ENCODE data around the gene HOATZ. TPM values are rescaled to one million over a fixed set of nuclear protein-coding genes. Genes with fewer than 3 reads are reported as not detected.

HOATZ gene
- total and polyA plus RNA-seq, 3 experiments from 2014 or later = not detected

GRCh38 chr11:111477898-111478297, 36.7 kb upstream of the HOATZ start:
- H3K9me3 ChIP-seq (ENCODE audit: low read length) = no peaks in the 10 kb centered on the region
- H3K4me1 ChIP-seq (ENCODE audit: insufficient read depth, low read length) = no peaks in the 10 kb centered on the region
- no peak for DNase-seq
- H3K9me3 Mint-ChIP-seq = peaks cover 8 to 24% (median 13%) of the 10 kb centered on the region in 5 donors
- H3K4me3 Mint-ChIP-seq = no peak overlapping the region
- no peaks in the 10 kb centered on the region for H3K27me3 ChIP-seq (ENCODE audit: insufficient read depth, low read length, poor library complexity, severe bottlenecking)
- peaks cover 0 to 5% (median 2%) of the 10 kb centered on the region in 3 donors for H3K36me3 Mint-ChIP-seq
- H3K27me3 Mint-ChIP-seq = peaks cover 11 to 56% of the 10 kb centered on the region in 2 donors
- ChIA-PET CTCF (no interaction called here), POLR2A (no interaction called here)
- no peaks in the 10 kb centered on the region for H3K4me1 Mint-ChIP-seq
- no peaks in the 10 kb centered on the region for H3K36me3 ChIP-seq (ENCODE audit: insufficient read depth, low read length)
- no peak overlapping the region for H3K4me3 ChIP-seq (ENCODE audit: low read length)
- no peak overlapping the region for H3K27ac Mint-ChIP-seq
- H3K27ac ChIP-seq (ENCODE audit: low read depth, low read length) = no peak overlapping the region

GRCh38 chr11:111479666-111480065, 34.9 kb upstream of the HOATZ start:
- ChIA-PET CTCF (no interaction called here), POLR2A (no interaction called here)
- Histone ChIP-seq H3K36me3 (ENCODE audit: insufficient read depth, low read length) (no peaks in the 10 kb centered on the region), H3K4me1 (ENCODE audit: insufficient read depth, low read length) (no peaks in the 10 kb centered on the region), H3K9me3 (ENCODE audit: low read length) (no peaks in the 10 kb centered on the region), H3K27ac (ENCODE audit: low read depth, low read length) (no peak overlapping the region), H3K27me3 (ENCODE audit: insufficient read depth, low read length, poor library complexity, severe bottlenecking) (no peaks in the 10 kb centered on the region), H3K4me3 (ENCODE audit: low read length) (no peak overlapping the region)
- no peak overlapping the region for H3K27ac Mint-ChIP-seq
- peaks cover 0 to 17% (median 2%) of the 10 kb centered on the region in 3 donors for H3K36me3 Mint-ChIP-seq
- H3K9me3 Mint-ChIP-seq = peaks cover 22 to 41% (median 29%) of the 10 kb centered on the region in 5 donors
- H3K27me3 Mint-ChIP-seq = peaks cover 14 to 71% of the 10 kb centered on the region in 2 donors
- no peaks in the 10 kb centered on the region for H3K4me1 Mint-ChIP-seq
- H3K4me3 Mint-ChIP-seq = no peak overlapping the region
- no peak for DNase-seq

DNA sequence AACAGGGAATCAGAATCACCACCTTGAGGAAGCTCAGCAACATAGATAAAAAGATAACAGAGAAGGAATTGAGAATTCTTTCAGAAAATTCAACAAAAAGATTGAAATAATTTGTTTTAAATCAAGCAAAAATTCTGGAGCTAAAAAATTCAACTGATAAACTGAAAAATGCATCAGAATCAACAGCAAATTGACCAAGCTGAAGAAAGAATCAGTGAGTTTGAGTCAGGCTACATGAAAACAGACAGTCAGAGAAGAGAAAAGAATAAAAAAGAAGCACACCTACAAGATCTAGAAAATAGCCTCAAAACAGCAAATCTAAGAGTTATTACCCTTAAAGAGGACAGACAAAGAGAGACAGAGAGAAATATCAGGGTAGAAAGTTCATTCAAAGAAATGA, 31.1 kb upstream of the HOATZ start:
- H3K27ac ChIP-seq (ENCODE audit: low read depth, low read length) = no peak overlapping the region
- Mint-ChIP-seq H3K27ac (no peak overlapping the region), H3K4me3 (no peak overlapping the region), H3K27me3 (peaks cover 21 to 67% of the 10 kb centered on the region in 2 donors), H3K4me1 (no peaks in the 10 kb centered on the region), H3K9me3 (peaks cover 30 to 49% (median 41%) of the 10 kb centered on the region in 5 donors), H3K36me3 (peaks cover 0 to 23% (median 0%) of the 10 kb centered on the region in 3 donors)
- no peak for DNase-seq
- H3K27me3 ChIP-seq (ENCODE audit: insufficient read depth, low read length, poor library complexity, severe bottlenecking) = no peaks in the 10 kb centered on the region
- H3K9me3 ChIP-seq (ENCODE audit: low read length) = no peaks in the 10 kb centered on the region
- no peaks in the 10 kb centered on the region for H3K36me3 ChIP-seq (ENCODE audit: insufficient read depth, low read length)
- ChIA-PET POLR2A (no interaction called here), CTCF (no interaction called here)
- H3K4me3 ChIP-seq (ENCODE audit: low read length) = no peak overlapping the region
- H3K4me1 ChIP-seq (ENCODE audit: insufficient read depth, low read length) = no peaks in the 10 kb centered on the region

DNA sequence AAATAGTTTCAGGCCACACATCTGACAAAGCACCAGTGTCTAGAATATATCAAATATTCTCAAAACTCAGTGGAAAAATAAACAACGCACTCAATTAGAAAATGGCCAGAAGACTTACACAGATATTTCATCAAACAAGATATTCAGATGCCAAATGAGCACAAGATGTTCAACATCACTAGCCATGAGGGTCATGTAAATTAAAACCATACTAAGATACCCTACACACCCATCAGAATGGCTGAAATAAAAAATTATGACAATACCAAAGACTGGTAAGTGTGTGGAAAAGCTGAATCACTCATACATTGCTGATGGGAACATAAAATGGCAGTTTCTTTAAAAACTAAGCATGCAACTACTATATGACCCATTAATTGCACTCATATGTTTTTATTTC, 24.1 kb upstream of the HOATZ start:
- POLR2A ChIA-PET = no interaction called here
- Mint-ChIP-seq H3K27ac (no peak overlapping the region), H3K27me3 (peaks cover 21 to 53% of the 10 kb centered on the region in 2 donors), H3K4me3 (no peak overlapping the region), H3K36me3 (peaks cover 0 to 7% (median 0%) of the 10 kb centered on the region in 3 donors), H3K9me3 (peaks cover 4 to 14% (median 5%) of the 10 kb centered on the region in 5 donors), H3K4me1 (no peaks in the 10 kb centered on the region)
- no peaks in the 10 kb centered on the region for H3K36me3 ChIP-seq (ENCODE audit: insufficient read depth, low read length)
- CTCF ChIA-PET = no interaction called here
- no peaks in the 10 kb centered on the region for H3K27me3 ChIP-seq (ENCODE audit: insufficient read depth, low read length, poor library complexity, severe bottlenecking)
- no peaks in the 10 kb centered on the region for H3K9me3 ChIP-seq (ENCODE audit: low read length)
- no peaks in the 10 kb centered on the region for H3K4me1 ChIP-seq (ENCODE audit: insufficient read depth, low read length)
- H3K4me3 ChIP-seq (ENCODE audit: low read length) = no peak overlapping the region
- no peak overlapping the region for H3K27ac ChIP-seq (ENCODE audit: low read depth, low read length)
- no peak for DNase-seq

DNA sequence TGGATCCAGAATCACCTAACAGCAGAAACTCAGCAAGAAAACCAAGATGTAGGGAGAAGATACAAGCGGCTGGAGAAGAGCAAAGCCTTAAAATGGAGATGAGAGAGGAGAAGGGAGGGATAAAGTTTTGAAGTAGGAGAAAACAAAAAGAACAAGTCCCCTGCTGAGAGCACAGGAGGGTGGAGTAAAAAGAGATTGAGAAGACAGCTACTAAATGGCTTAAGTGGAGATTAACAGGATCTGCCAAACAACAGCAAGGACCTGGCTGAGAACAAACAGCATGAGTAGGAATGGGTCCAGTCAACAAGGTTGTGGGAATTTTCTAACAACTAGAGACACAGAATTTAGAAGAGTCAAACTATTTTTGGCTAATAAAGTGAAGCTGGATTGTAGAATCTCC, 20.5 kb upstream of the HOATZ start:
- DNase-seq = no peak
- Mint-ChIP-seq H3K4me3 (no peak overlapping the region), H3K27me3 (peaks cover 10 to 45% of the 10 kb centered on the region in 2 donors), H3K36me3 (no peaks in the 10 kb centered on the region), H3K4me1 (no peaks in the 10 kb centered on the region), H3K9me3 (peaks cover 0 to 2% (median 0%) of the 10 kb centered on the region in 5 donors), H3K27ac (no peak overlapping the region)
- POLR2A ChIA-PET = no interaction called here
- no peak overlapping the region for H3K4me3 ChIP-seq (ENCODE audit: low read length)
- H3K9me3 ChIP-seq (ENCODE audit: low read length) = no peaks in the 10 kb centered on the region
- H3K27ac ChIP-seq (ENCODE audit: low read depth, low read length) = no peak overlapping the region
- no peaks in the 10 kb centered on the region for H3K4me1 ChIP-seq (ENCODE audit: insufficient read depth, low read length)
- no peaks in the 10 kb centered on the region for H3K27me3 ChIP-seq (ENCODE audit: insufficient read depth, low read length, poor library complexity, severe bottlenecking)
- H3K36me3 ChIP-seq (ENCODE audit: insufficient read depth, low read length) = no peaks in the 10 kb centered on the region
- CTCF ChIA-PET = no interaction called here

- Histone ChIP-seq H3K4me1 (ENCODE audit: insufficient read depth, low read length) (no peaks in the 10 kb centered on the region), H3K36me3 (ENCODE audit: insufficient read depth, low read length) (no peaks in the 10 kb centered on the region), H3K27me3 (ENCODE audit: insufficient read depth, low read length, poor library complexity, severe bottlenecking) (no peaks in the 10 kb centered on the region), H3K9me3 (ENCODE audit: low read length) (no peaks in the 10 kb centered on the region), H3K27ac (ENCODE audit: low read depth, low read length) (no peak overlapping the region), H3K4me3 (ENCODE audit: low read length) (no peak overlapping the region)
- ChIA-PET POLR2A (no interaction called here), CTCF (no interaction called here)
- DNase-seq = no peak
- no peak overlapping the region for H3K4me3 Mint-ChIP-seq
- H3K36me3 Mint-ChIP-seq = no peaks in the 10 kb centered on the region
- H3K4me1 Mint-ChIP-seq = no peaks in the 10 kb centered on the region
- no peaks in the 10 kb centered on the region for H3K9me3 Mint-ChIP-seq
- H3K27me3 Mint-ChIP-seq = peaks cover 11 to 52% of the 10 kb centered on the region in 2 donors
- H3K27ac Mint-ChIP-seq = no peak overlapping the region
These were observed 15.1 kb upstream of the HOATZ start for GRCh38 chr11:111499483-111499882.

- H3K27me3 ChIP-seq (ENCODE audit: insufficient read depth, low read length, poor library complexity, severe bottlenecking) = no peaks in the 10 kb centered on the region
- H3K27ac ChIP-seq (ENCODE audit: low read depth, low read length) = no peak overlapping the region
- no peak for DNase-seq
- no peaks in the 10 kb centered on the region for H3K4me1 Mint-ChIP-seq
- no peaks in the 10 kb centered on the region for H3K36me3 ChIP-seq (ENCODE audit: insufficient read depth, low read length)
- CTCF ChIA-PET = no interaction called here
- H3K4me1 ChIP-seq (ENCODE audit: insufficient read depth, low read length) = no peaks in the 10 kb centered on the region
- POLR2A ChIA-PET = no interaction called here
- no peaks in the 10 kb centered on the region for H3K9me3 ChIP-seq (ENCODE audit: low read length)
- no peak overlapping the region for H3K4me3 ChIP-seq (ENCODE audit: low read length)
- H3K27me3 Mint-ChIP-seq = peaks cover 7 to 55% of the 10 kb centered on the region in 2 donors
- no peaks in the 10 kb centered on the region for H3K36me3 Mint-ChIP-seq
- no peak overlapping the region for H3K27ac Mint-ChIP-seq
- H3K9me3 Mint-ChIP-seq = no peaks in the 10 kb centered on the region
- H3K4me3 Mint-ChIP-seq = no peak overlapping the region
These were observed 14.1 kb upstream of the HOATZ start for GRCh38 chr11:111500481-111500880.

DNA sequence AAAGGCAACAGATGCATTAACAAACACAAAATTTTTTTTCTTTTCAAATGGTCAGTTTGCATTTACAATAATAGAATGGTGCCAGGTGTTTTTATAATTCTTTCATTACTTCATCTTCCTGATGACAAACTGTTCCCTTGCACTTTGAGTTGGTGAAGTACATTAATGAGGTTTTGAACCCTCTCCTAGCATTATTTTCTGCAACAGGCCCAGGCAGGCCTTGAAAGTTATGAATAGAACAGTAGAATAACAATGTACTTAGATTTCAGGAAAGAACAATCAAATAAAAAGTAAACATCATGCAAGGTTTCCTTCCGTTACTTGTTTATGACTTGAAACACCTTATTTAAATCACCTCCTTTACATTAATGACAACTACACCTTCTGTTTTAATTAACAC, 12.0 kb upstream of the HOATZ start:
- Histone ChIP-seq H3K4me1 (ENCODE audit: insufficient read depth, low read length) (no peaks in the 10 kb centered on the region), H3K27me3 (ENCODE audit: insufficient read depth, low read length, poor library complexity, severe bottlenecking) (no peaks in the 10 kb centered on the region), H3K9me3 (ENCODE audit: low read length) (no peaks in the 10 kb centered on the region), H3K27ac (ENCODE audit: low read depth, low read length) (no peak overlapping the region), H3K36me3 (ENCODE audit: insufficient read depth, low read length) (no peaks in the 10 kb centered on the region), H3K4me3 (ENCODE audit: low read length) (no peak overlapping the region)
- Mint-ChIP-seq H3K4me3 (no peak overlapping the region), H3K27me3 (peaks cover 8 to 54% of the 10 kb centered on the region in 2 donors), H3K27ac (no peak overlapping the region), H3K4me1 (no peaks in the 10 kb centered on the region), H3K9me3 (peaks cover 0 to 2% (median 0%) of the 10 kb centered on the region in 5 donors), H3K36me3 (no peaks in the 10 kb centered on the region)
- CTCF ChIA-PET = no interaction called here
- POLR2A ChIA-PET = no interaction called here
- no peak for DNase-seq

- CTCF ChIA-PET = no interaction called here
- Histone ChIP-seq H3K36me3 (ENCODE audit: insufficient read depth, low read length) (no peaks in the 10 kb centered on the region), H3K4me3 (ENCODE audit: low read length) (no peak overlapping the region), H3K4me1 (ENCODE audit: insufficient read depth, low read length) (no peaks in the 10 kb centered on the region), H3K27ac (ENCODE audit: low read depth, low read length) (no peak overlapping the region), H3K9me3 (ENCODE audit: low read length) (no peaks in the 10 kb centered on the region), H3K27me3 (ENCODE audit: insufficient read depth, low read length, poor library complexity, severe bottlenecking) (peaks cover 15% of the 10 kb centered on the region)
- Mint-ChIP-seq H3K4me3 (no peak overlapping the region), H3K27me3 (peaks cover 43 to 69% of the 10 kb centered on the region in 2 donors), H3K36me3 (peaks cover 0 to 4% (median 3%) of the 10 kb centered on the region in 3 donors), H3K4me1 (peaks cover 7 to 24% (median 14%) of the 10 kb centered on the region in 3 donors), H3K27ac (no peak overlapping the region), H3K9me3 (peaks cover 0 to 5% (median 0%) of the 10 kb centered on the region in 5 donors)
- POLR2A ChIA-PET = no interaction called here
- DNase-seq = no peak
These were observed 4.3 kb upstream of the HOATZ start for GRCh38 chr11:111510311-111510710.

Data from CD8-positive, alpha-beta memory T cell (primary cell).